ENCODE measurements around the gene NHP2.

NHP2 gene

DNA sequence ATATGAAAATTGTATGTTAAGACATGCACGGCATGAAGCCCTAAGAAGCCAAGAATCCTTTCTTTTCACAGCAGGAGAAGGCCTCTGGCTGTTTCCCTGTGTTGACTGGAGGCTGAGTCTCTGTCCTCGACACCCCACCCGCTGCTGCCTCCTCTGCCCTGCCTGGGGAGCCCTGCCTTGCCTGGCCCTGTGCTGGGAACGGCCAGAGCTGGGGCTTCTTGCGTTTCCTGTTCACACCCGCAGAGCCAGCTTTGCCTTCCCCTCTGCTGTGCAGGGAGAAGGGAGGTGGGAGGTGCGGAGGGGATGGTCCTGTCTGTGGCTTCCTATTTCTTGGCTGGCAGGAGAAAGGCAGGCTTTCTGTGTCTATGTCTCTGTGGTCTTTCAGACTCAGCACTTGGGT, 40.3 kb upstream of the NHP2 start:
- DNase-seq (ENCODE audit: low spot score): peak; percentile 65
- Histone ChIP-seq H3K27ac (ENCODE audit: poor library complexity, severe bottlenecking) (no peak overlapping the region), H3K4me1 (ENCODE audit: insufficient read depth, poor library complexity, severe bottlenecking) (peaks cover 8% of the 10 kb centered on the region), H3K9me3 (ENCODE audit: severe bottlenecking) (no peaks in the 10 kb centered on the region), H3K36me3 (ENCODE audit: low read depth) (no peaks in the 10 kb centered on the region), H3K4me3 (ENCODE audit: severe bottlenecking) (no peak overlapping the region), H3K27me3 (ENCODE audit: insufficient read depth, poor library complexity, severe bottlenecking) (no peaks in the 10 kb centered on the region)
- ATAC-seq (ENCODE audit: low read depth): peak; percentile 25; the same call in 2 of the 3 replicates
- no peak for TF ChIP-seq CTCF (IDR thresholded peaks at IDR 0.05; ENCODE audit: poor library complexity, severe bottlenecking)

- Histone ChIP-seq H3K36me3 (ENCODE audit: low read depth) (no peaks in the 10 kb centered on the region), H3K27ac (ENCODE audit: poor library complexity, severe bottlenecking) (no peak overlapping the region), H3K4me1 (ENCODE audit: insufficient read depth, poor library complexity, severe bottlenecking) (peaks cover 8% of the 10 kb centered on the region), H3K27me3 (ENCODE audit: insufficient read depth, poor library complexity, severe bottlenecking) (no peaks in the 10 kb centered on the region), H3K9me3 (ENCODE audit: severe bottlenecking) (no peaks in the 10 kb centered on the region), H3K4me3 (ENCODE audit: severe bottlenecking) (no peak overlapping the region)
- ATAC-seq (ENCODE audit: low read depth) (no peak), DNase-seq (ENCODE audit: low spot score) (peak; percentile 65)
- TF ChIP-seq CTCF (IDR thresholded peaks at IDR 0.05; ENCODE audit: poor library complexity, severe bottlenecking): no peak
Observed at GRCh38 chr5:178193251-178193809, 39.6 kb upstream of the NHP2 start.

DNA sequence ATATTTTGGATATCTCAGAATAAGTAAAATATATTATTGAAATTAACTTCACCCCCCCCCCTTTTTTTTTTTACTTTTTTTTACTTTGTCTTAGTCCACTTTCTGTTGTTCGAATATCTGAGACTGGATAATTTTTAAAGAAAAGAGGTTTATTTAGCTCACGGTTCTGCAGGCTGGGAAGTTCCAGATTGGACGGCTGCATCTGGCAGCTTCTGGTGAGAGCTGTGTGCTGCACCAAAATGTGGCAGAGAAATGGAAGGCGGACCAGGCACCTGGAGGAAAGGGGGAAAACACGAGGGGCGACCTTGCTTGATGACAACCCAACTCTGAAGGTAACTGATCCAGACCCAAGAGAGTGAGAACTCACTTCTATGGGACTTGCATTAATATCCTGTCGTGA, 39.1 kb upstream of the NHP2 start:
- no peaks in the 10 kb centered on the region for H3K9me3 ChIP-seq (ENCODE audit: severe bottlenecking)
- no peaks in the 10 kb centered on the region for H3K36me3 ChIP-seq (ENCODE audit: low read depth)
- H3K27ac ChIP-seq (ENCODE audit: poor library complexity, severe bottlenecking): no peak overlapping the region
- ATAC-seq (ENCODE audit: low read depth) (no peak), DNase-seq (ENCODE audit: low spot score) (peak; percentile 23)
- no peak overlapping the region for H3K4me3 ChIP-seq (ENCODE audit: severe bottlenecking)
- no peak for TF ChIP-seq CTCF (IDR thresholded peaks at IDR 0.05; ENCODE audit: poor library complexity, severe bottlenecking)
- no peaks in the 10 kb centered on the region for H3K27me3 ChIP-seq (ENCODE audit: insufficient read depth, poor library complexity, severe bottlenecking)
- peaks cover 8% of the 10 kb centered on the region for H3K4me1 ChIP-seq (ENCODE audit: insufficient read depth, poor library complexity, severe bottlenecking)

DNA sequence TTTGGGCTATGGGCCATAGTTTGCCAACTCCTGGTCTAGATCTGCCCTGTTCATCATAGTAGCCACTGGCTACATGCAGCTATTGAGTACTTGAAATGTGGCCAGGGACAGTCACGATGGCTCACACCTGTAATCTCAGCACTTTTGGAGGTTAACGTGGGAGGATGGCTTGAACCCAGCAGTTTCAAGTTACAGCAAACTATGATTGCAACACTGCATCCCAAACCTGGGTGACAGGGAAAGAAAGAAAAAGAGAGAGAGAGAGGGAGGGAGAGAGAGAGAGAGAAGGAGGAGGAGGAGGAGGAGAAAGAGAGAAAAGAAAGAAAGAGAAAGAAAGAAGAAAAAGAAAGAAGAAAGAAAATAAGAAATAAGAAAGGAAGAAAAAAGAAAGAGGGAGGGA, 38.6 kb upstream of the NHP2 start:
- DNase-seq (ENCODE audit: low spot score) (peak; percentile 22), ATAC-seq (ENCODE audit: low read depth) (peak; percentile 47; the same call in 2 of the 3 replicates)
- H3K27ac ChIP-seq (ENCODE audit: poor library complexity, severe bottlenecking): no peak overlapping the region
- H3K27me3 ChIP-seq (ENCODE audit: insufficient read depth, poor library complexity, severe bottlenecking): no peaks in the 10 kb centered on the region
- H3K9me3 ChIP-seq (ENCODE audit: severe bottlenecking): no peaks in the 10 kb centered on the region
- no peak overlapping the region for H3K4me3 ChIP-seq (ENCODE audit: severe bottlenecking)
- peaks cover 8% of the 10 kb centered on the region for H3K4me1 ChIP-seq (ENCODE audit: insufficient read depth, poor library complexity, severe bottlenecking)
- TF ChIP-seq CTCF (IDR thresholded peaks at IDR 0.05; ENCODE audit: poor library complexity, severe bottlenecking): no peak
- H3K36me3 ChIP-seq (ENCODE audit: low read depth): no peaks in the 10 kb centered on the region

DNA sequence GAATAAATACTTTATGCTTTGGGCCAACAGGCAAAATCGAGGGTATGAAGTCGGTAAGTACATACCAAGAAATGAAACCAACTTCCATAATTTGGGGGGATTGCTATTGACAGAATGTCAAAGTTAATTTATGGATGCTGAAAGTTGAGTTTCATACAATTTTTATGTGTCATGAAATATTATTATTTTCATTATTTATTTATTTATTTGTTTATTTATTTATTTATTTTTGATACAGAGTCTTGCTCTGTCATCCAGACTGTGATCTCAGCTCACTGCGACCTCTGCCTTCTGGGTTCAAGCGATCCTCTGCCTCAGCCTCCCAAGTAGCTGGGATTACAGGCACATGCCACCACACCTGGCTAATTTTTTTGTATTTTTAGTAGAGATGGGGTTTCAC, 38.0 kb upstream of the NHP2 start:
- ATAC-seq (ENCODE audit: low read depth) (no peak), DNase-seq (ENCODE audit: low spot score) (no peak)
- Histone ChIP-seq H3K36me3 (ENCODE audit: low read depth) (no peaks in the 10 kb centered on the region), H3K4me1 (ENCODE audit: insufficient read depth, poor library complexity, severe bottlenecking) (peaks cover 8% of the 10 kb centered on the region), H3K27me3 (ENCODE audit: insufficient read depth, poor library complexity, severe bottlenecking) (no peaks in the 10 kb centered on the region), H3K4me3 (ENCODE audit: severe bottlenecking) (no peak overlapping the region), H3K9me3 (ENCODE audit: severe bottlenecking) (no peaks in the 10 kb centered on the region), H3K27ac (ENCODE audit: poor library complexity, severe bottlenecking) (no peak overlapping the region)
- TF ChIP-seq CTCF (IDR thresholded peaks at IDR 0.05; ENCODE audit: poor library complexity, severe bottlenecking): no peak

Data from RWPE2 (cell line).